Measurements from ENCODE around the gene CHN1.

DNA sequence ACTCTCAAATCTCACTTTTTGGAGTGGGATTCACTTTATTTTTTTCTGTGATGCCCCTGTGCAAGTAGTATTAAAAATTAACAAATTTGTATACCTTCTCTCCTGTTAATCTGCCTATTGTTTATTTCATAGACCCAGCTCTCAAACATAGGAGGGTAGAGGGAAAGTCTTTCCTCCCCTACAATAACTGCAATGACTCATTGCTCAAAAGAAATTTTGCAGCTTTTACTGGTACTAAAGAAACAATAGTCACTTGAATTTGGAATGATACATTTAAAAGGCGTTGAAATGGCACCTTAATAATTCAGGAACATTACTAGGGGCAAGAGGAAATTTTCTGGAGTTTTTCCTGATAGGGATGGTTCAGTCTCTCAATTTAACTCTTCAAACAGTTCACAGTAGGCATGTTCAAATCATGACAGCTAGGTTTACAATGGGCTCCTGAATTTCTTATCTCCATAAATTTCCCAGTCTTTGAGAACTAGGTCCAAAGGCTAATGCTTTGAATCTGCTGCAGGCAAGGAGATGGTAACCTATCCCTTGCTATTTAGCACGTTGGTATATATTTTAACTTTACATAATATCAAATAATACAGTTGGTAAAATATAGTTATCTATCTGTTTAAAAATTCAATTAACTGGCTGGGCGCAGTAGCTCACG is 88.8 kb downstream of the CHN1 start:
- TF ChIP-seq, protein P1, sequence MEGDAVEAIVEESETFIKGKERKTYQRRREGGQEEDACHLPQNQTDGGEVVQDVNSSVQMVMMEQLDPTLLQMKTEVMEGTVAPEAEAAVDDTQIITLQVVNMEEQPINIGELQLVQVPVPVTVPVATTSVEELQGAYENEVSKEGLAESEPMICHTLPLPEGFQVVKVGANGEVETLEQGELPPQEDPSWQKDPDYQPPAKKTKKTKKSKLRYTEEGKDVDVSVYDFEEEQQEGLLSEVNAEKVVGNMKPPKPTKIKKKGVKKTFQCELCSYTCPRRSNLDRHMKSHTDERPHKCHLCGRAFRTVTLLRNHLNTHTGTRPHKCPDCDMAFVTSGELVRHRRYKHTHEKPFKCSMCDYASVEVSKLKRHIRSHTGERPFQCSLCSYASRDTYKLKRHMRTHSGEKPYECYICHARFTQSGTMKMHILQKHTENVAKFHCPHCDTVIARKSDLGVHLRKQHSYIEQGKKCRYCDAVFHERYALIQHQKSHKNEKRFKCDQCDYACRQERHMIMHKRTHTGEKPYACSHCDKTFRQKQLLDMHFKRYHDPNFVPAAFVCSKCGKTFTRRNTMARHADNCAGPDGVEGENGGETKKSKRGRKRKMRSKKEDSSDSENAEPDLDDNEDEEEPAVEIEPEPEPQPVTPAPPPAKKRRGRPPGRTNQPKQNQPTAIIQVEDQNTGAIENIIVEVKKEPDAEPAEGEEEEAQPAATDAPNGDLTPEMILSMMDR (IDR thresholded peaks at IDR 0.05 in 4 of 5, conservative IDR thresholded peaks at IDR 0.05 in 1 of 5): no peak
- no peak for TF ChIP-seq POLR2A (IDR thresholded peaks at IDR 0.05)

Data from gastrocnemius medialis (tissue), 4 donors.